H1 (cell line): Measurements from ENCODE around the gene OXNAD1. TPM values are rescaled to one million over a fixed set of nuclear protein-coding genes. Genes with fewer than 3 reads are reported as not detected.

Source experiments
- CTCF ChIA-PET: fragments of 300-600 bp; sonication (Branson Sonifier 250); formaldehyde crosslinking; loops from one replicate; lab custom pipeline; 2021; ENCODE audit not compliant: partially characterized antibody; lab: Charles Lee
- POLR2A ChIA-PET: fragments of 300-600 bp; sonication (Branson Sonifier 250); formaldehyde crosslinking; loops from one replicate; lab custom pipeline; 2021; ENCODE audit warnings: inconsistent platforms; ENCODE audit not compliant: partially characterized antibody; lab: Charles Lee
- DNase-seq, 2 experiments: peaks; one replicate each; pipeline versions ENCODE4 v3.0.0 to v3.0.0-alpha.2; 2010 to 2022; ENCODE audit warnings: low spot score in 2 of 2, low read depth in 1 of 2, mixed read lengths in 1 of 2
- FAIRE-seq: peaks from 2 replicates; lab custom pipeline; 2011; peaks lifted over from hg19 to GRCh38; lab: Jason Lieb, UNC
- H2AFZ ChIP-seq: 2 replicates; pipeline ENCODE4 v1.8.1; 2012; ENCODE audit warnings: low read length, inconsistent platforms
- H2AK5ac ChIP-seq: 2 replicates; pipeline ENCODE4 v1.6.1; 2013; ENCODE audit warnings: low read depth, low read length
- H2BK120ac ChIP-seq: replicated peaks from 2 replicates; pipeline ENCODE3; 2013; ENCODE audit warnings: low read depth, low read length, inconsistent platforms
- H2BK12ac ChIP-seq: 2 replicates; pipeline ENCODE4 v1.6.1; 2013; ENCODE audit warnings: low read depth, low read length
- H2BK15ac ChIP-seq: 2 replicates; pipeline ENCODE4 v1.6.1; 2013; ENCODE audit warnings: low read length
- H2BK20ac ChIP-seq: 2 replicates; pipeline ENCODE4 v1.6.1; 2013; ENCODE audit warnings: low read length
- H2BK5ac ChIP-seq: 2 replicates; pipeline ENCODE4 v1.6.1; 2013; ENCODE audit warnings: low read depth, low read length
- H3K14ac ChIP-seq: 2 replicates; pipeline ENCODE4 v1.6.1; 2013; ENCODE audit warnings: inconsistent platforms; ENCODE audit not compliant: insufficient read length
- H3K18ac ChIP-seq: 2 replicates; pipeline ENCODE4 v1.6.1; 2013; ENCODE audit warnings: low read length; ENCODE audit errors: extremely low read depth
- H3K23ac ChIP-seq: 2 replicates; pipeline ENCODE4 v1.6.1; 2013; ENCODE audit warnings: inconsistent platforms; ENCODE audit not compliant: insufficient read length
- H3K23me2 ChIP-seq: 2 replicates; pipeline ENCODE4 v1.6.1; 2013; ENCODE audit warnings: low read depth, low read length
- H3K27ac ChIP-seq: 2 replicates; pipeline ENCODE4 v1.6.1; 2011; ENCODE audit warnings: low read depth, low read length, inconsistent platforms
- H3K27me3 ChIP-seq, 4 experiments: replicated peaks in 1 of 4; 1 replicate in 1 of 4; 2 replicates in 3 of 4; pipeline versions ENCODE4 v1.6.1 to v1.8.1; 2011 to 2013; ENCODE audit warnings: low read length in 3 of 4, mild to moderate bottlenecking in 3 of 4, inconsistent platforms in 2 of 4, mixed read lengths in 2 of 4, moderate library complexity in 1 of 4; ENCODE audit not compliant: control insufficient read depth in 3 of 4, insufficient read depth in 3 of 4; ENCODE audit errors: extremely low read depth in 1 of 4
- H3K36me3 ChIP-seq, 4 experiments: 2 replicates each; pipeline versions ENCODE4 v1.6.1 to v1.8.1; 2011 to 2013; ENCODE audit warnings: mild to moderate bottlenecking in 4 of 4, low read length in 3 of 4, moderate library complexity in 2 of 4, control low read depth in 1 of 4, inconsistent platforms in 1 of 4; ENCODE audit not compliant: insufficient read depth in 4 of 4, control insufficient read depth in 2 of 4
- H3K4ac ChIP-seq: replicated peaks from 2 replicates; pipeline ENCODE3; 2013; ENCODE audit warnings: low read length, low read depth, mixed read lengths, inconsistent platforms; ENCODE audit not compliant: insufficient read length
- H3K4me1 ChIP-seq, 4 experiments: replicated peaks in 1 of 4; 1 replicate in 1 of 4; 2 replicates in 3 of 4; pipeline versions ENCODE4 v1.6.1 to v1.8.1; 2011 to 2013; ENCODE audit warnings: low read length in 3 of 4, inconsistent platforms in 2 of 4, mixed read lengths in 1 of 4; ENCODE audit not compliant: insufficient read depth in 4 of 4, control insufficient read depth in 3 of 4
- H3K4me2 ChIP-seq, 2 experiments: 2 replicates each; pipeline versions ENCODE4 v1.6.1 to v1.8.1; 2011 to 2013; ENCODE audit warnings: low read depth in 2 of 2, low read length in 2 of 2, control low read depth in 1 of 2, inconsistent platforms in 1 of 2, mild to moderate bottlenecking in 1 of 2; ENCODE audit not compliant: insufficient read depth in 1 of 2
- H3K4me3 ChIP-seq, 4 experiments: fragments of 200-600, 300-600 bp in 1 of 4; sonication (generic), shearing (Covaris generic), sonication (Bioruptor Twin) in 1 of 4; 2 replicates each; pipeline versions ENCODE4 v1.5.1 to v1.8.1; 2011 to 2016; ENCODE audit warnings: low read length in 4 of 4, low read depth in 3 of 4, control low read depth in 2 of 4, inconsistent platforms in 2 of 4, mild to moderate bottlenecking in 2 of 4, mixed read lengths in 1 of 4, moderate library complexity in 1 of 4; ENCODE audit not compliant: insufficient read depth in 2 of 4; ENCODE audit errors: extremely low read depth in 1 of 4
- H3K56ac ChIP-seq: replicated peaks from 2 replicates; pipeline ENCODE3; 2013; ENCODE audit warnings: low read depth, mild to moderate bottlenecking, mixed read lengths, low read length, inconsistent platforms; ENCODE audit not compliant: insufficient read length
- H3K79me1 ChIP-seq: 2 replicates; pipeline ENCODE4 v1.6.1; 2013; ENCODE audit warnings: low read depth, low read length, control low read depth
- H3K79me2 ChIP-seq, 2 experiments: 2 replicates each; pipeline versions ENCODE4 v1.6.1 to v1.8.1; 2012 to 2013; ENCODE audit warnings: low read length in 2 of 2, mild to moderate bottlenecking in 2 of 2, inconsistent platforms in 1 of 2; ENCODE audit not compliant: insufficient read depth in 2 of 2, control insufficient read depth in 1 of 2
- H3K9ac ChIP-seq, 4 experiments: replicated peaks in 1 of 4; 1 replicate in 1 of 4; 2 replicates in 3 of 4; pipeline versions ENCODE4 v1.6.1 to v1.8.1; 2011 to 2013; ENCODE audit warnings: low read depth in 3 of 4, low read length in 3 of 4, control low read depth in 2 of 4, mild to moderate bottlenecking in 2 of 4, moderate library complexity in 2 of 4, inconsistent platforms in 1 of 4; ENCODE audit errors: extremely low read depth in 1 of 4
- H3K9me3 ChIP-seq, 2 experiments: 2 replicates each; pipeline versions ENCODE4 v1.6.1 to v1.8.1; 2012 to 2013; ENCODE audit warnings: mild to moderate bottlenecking in 2 of 2, moderate library complexity in 2 of 2, control low read depth in 1 of 2, inconsistent platforms in 1 of 2, low read depth in 1 of 2, low read length in 1 of 2, mixed read lengths in 1 of 2; ENCODE audit not compliant: insufficient read depth in 2 of 2
- H4K20me1 ChIP-seq, 2 experiments: replicated peaks in 1 of 2; 2 replicates each; pipeline versions ENCODE3 to v1.8.1; 2011 to 2013; ENCODE audit warnings: inconsistent platforms in 2 of 2, low read length in 2 of 2, mild to moderate bottlenecking in 1 of 2; ENCODE audit not compliant: insufficient read depth in 2 of 2, control insufficient read depth in 1 of 2
- H4K5ac ChIP-seq: 2 replicates; pipeline ENCODE4 v1.6.1; 2013; ENCODE audit warnings: low read length, low read depth, mixed read lengths, inconsistent platforms; ENCODE audit not compliant: insufficient read length
- H4K8ac ChIP-seq: 2 replicates; pipeline ENCODE4 v1.8.0; 2013; ENCODE audit warnings: mild to moderate bottlenecking, moderate library complexity, low read length, inconsistent platforms; ENCODE audit not compliant: insufficient read depth; ENCODE audit errors: extremely low read depth
- H4K91ac ChIP-seq: replicated peaks from 2 replicates; pipeline ENCODE3; 2013; ENCODE audit warnings: low read length, mixed read lengths, inconsistent platforms; ENCODE audit not compliant: insufficient read length
- BACH1 ChIP-seq: IDR thresholded peaks from 2 replicates; pipeline ENCODE4 v1.6.1; 2012; ENCODE audit warnings: low read length, improper control_type of control experiment
- JUND ChIP-seq: IDR thresholded peaks from 2 replicates; pipeline ENCODE4 v1.6.1; 2011; ENCODE audit warnings: mild to moderate bottlenecking, improper control_type of control experiment, low read length
- KDM1A ChIP-seq: fragments of 200-600, 300-600 bp; sonication (generic); IDR thresholded peaks from 2 replicates; pipeline ENCODE4 v1.7.1; 2016; ENCODE audit warnings: mild to moderate bottlenecking, low read length, borderline replicate concordance
- KDM4A ChIP-seq: IDR thresholded peaks from one replicate; pipeline ENCODE4 v1.7.1; 2012; ENCODE audit warnings: low read depth, mild to moderate bottlenecking, moderate library complexity, low read length, inconsistent platforms; ENCODE audit not compliant: severe bottlenecking
- MAX ChIP-seq: IDR thresholded peaks from 2 replicates; pipeline ENCODE4 v1.6.1; 2012; ENCODE audit warnings: inconsistent platforms
- NRF1 ChIP-seq: IDR thresholded peaks from 2 replicates; pipeline ENCODE4 v1.6.1; 2011; ENCODE audit warnings: mild to moderate bottlenecking, low read depth, low read length, improper control_type of control experiment
- RAD21 ChIP-seq, 2 experiments: IDR thresholded peaks in 1 of 2; conservative IDR thresholded peaks in 1 of 2; 2 replicates each; pipeline ENCODE4 v1.6.1; 2011; ENCODE audit warnings: low read depth in 2 of 2, low read length in 2 of 2, improper control_type of control experiment in 1 of 2, inconsistent platforms in 1 of 2, mild to moderate bottlenecking in 1 of 2, moderate library complexity in 1 of 2
- RBBP5 ChIP-seq: IDR thresholded peaks from 2 replicates; pipeline ENCODE4 v1.7.1; 2012; ENCODE audit warnings: low read depth, mild to moderate bottlenecking, inconsistent platforms, low read length, moderate library complexity, borderline replicate concordance
- RFX5 ChIP-seq: IDR thresholded peaks from 2 replicates; pipeline ENCODE4 v1.6.1; 2011; ENCODE audit warnings: low read depth, low read length, improper control_type of control experiment, borderline replicate concordance
- RXRA ChIP-seq: IDR thresholded peaks from 2 replicates; pipeline ENCODE4 v1.6.1; 2011; ENCODE audit warnings: low read depth, mild to moderate bottlenecking, low read length, moderate library complexity; ENCODE audit not compliant: insufficient read depth
- SAP30 ChIP-seq: fragments of 300-600 bp; sonication (generic); IDR thresholded peaks from 2 replicates; pipeline ENCODE4 v1.7.1; 2012; ENCODE audit warnings: low read length, moderate library complexity, mild to moderate bottlenecking, inconsistent platforms; ENCODE audit not compliant: insufficient read depth, insufficient replicate concordance
- SP1 ChIP-seq: IDR thresholded peaks from 2 replicates; pipeline ENCODE4 v1.6.1; 2011; ENCODE audit warnings: low read depth, low read length
- TBP ChIP-seq: IDR thresholded peaks from 2 replicates; pipeline ENCODE4 v1.6.1; 2011; ENCODE audit warnings: low read depth, low read length, improper control_type of control experiment
- TCF12 ChIP-seq: IDR thresholded peaks from 2 replicates; pipeline ENCODE4 v1.6.1; 2011; ENCODE audit warnings: low read depth, mild to moderate bottlenecking, low read length
- WGBS, 2 experiments: shearing (Covaris generic) in 1 of 2; methylation state at CpG; one replicate each; pipeline versions ENCODE4 v1.1.6 to v1.1.7; 2013 to 2015; ENCODE audit warnings: low lambda C conversion rate in 2 of 2, mixed read lengths in 2 of 2, inconsistent platforms in 1 of 2, low coverage in 1 of 2, missing lambda C conversion rate in 1 of 2; ENCODE audit not compliant: insufficient replicate concordance in 2 of 2, insufficient coverage in 1 of 2, insufficient read length in 1 of 2; ENCODE audit errors: extremely low coverage in 1 of 2, missing lambda C conversion rate in 1 of 2; 5-methylcytosine and 5-hydroxymethylcytosine counted together
- polyA plus RNA-seq, 7 experiments: library from polyadenylated mRNA; depleted of rRNA in 3 of 7; stranded (reverse) in 5 of 7; unstranded in 2 of 7; fragments of >200 nt in 5 of 7; fragments of 200-250 nt in 2 of 7; gene quantifications; 1 replicate in 5 of 7; 2 replicates in 1 of 7; 4 replicates in 1 of 7; pipeline versions ENCODE4 v1.2.1 to v1.2.3, GENCODE V29; 2011 to 2013; ENCODE audit warnings: missing spikeins in 2 of 7, mixed read lengths in 2 of 7
- total RNA-seq: library from RNA; stranded (reverse); fragmentation: NEBNext Ultra II Directional; extraction: Animal tissue kit (Norgen Biotek cat#: 25700); gene quantifications from 2 replicates; pipeline ENCODE4 v1.2.1, GENCODE V29; 2021

Gene OXNAD1
- total and polyA plus RNA-seq, 2 of the 8 experiments (the other 6 are each of a cell fraction or from before 2014, with no cell fraction given), result 14.9 to 24.8 TPM

- Histone ChIP-seq H3K4me3 (no peak overlapping the region), H3K23me2 (no peaks in the 10 kb centered on the region), H3K18ac (no peak overlapping the region), H3K14ac (no peak overlapping the region), H2AFZ (no peak overlapping the region), H3K27me3 (no peaks in the 10 kb centered on the region), H2AK5ac (no peak overlapping the region), H3K27ac (no peak overlapping the region), H4K20me1 (no peaks in the 10 kb centered on the region), H3K9ac (no peak overlapping the region), H4K91ac (no peak overlapping the region), H3K56ac (no peak overlapping the region), H3K4me2 (no peak overlapping the region), H3K36me3 (no peaks in the 10 kb centered on the region), H2BK120ac (no peak overlapping the region), H2BK15ac (no peak overlapping the region), H4K8ac (no peak overlapping the region), H3K23ac (no peak overlapping the region), H2BK5ac (no peak overlapping the region), H3K79me2 (no peaks in the 10 kb centered on the region), H3K4ac (no peak overlapping the region), H2BK12ac (no peak overlapping the region), H3K9me3 (no peaks in the 10 kb centered on the region), H4K5ac (no peak overlapping the region), H3K4me1 (no peaks in the 10 kb centered on the region), H2BK20ac (no peak overlapping the region), H3K79me1 (no peaks in the 10 kb centered on the region)
- POLR2A ChIA-PET, result no interaction called here
- CTCF ChIA-PET, result interaction anchor here (0.6 to 2.2 kb wide), 3 partner anchors 26 to 276 kb away, joined by 3 to 7 read pairs (median 4); no protein-coding TSS in a partner anchor
- WGBS, 2 experiments, result 95% methylated on average over 1 of the region's 2 CpGs; no CpG with 5 or more reads in 1 of the 2 experiments
- FAIRE-seq (no peak), DNase-seq (no peak)
- TF ChIP-seq RXRA (no peak), KDM1A (no peak), RAD21 (IDR thresholded peaks at IDR 0.05 in 1 of 2, conservative IDR thresholded peaks at IDR 0.05 in 1 of 2; ENCODE audit: low read depth in 2 of 2, low read length in 2 of 2) (no peak), NRF1 (no peak), TBP (no peak), SP1 (no peak), BACH1 (no peak), SAP30 (no peak), KDM4A (no peak), MAX (no peak), JUND (no peak), RBBP5 (no peak), RFX5 (no peak), TCF12 (no peak)
Measured at GRCh38 chr3:16222547-16222946, 42.5 kb upstream of the OXNAD1 start.
